Sigmoid colon (tissue), 7 donors: ENCODE results near the gene LILRA6. TPM values are rescaled to one million over a fixed set of nuclear protein-coding genes. Genes with fewer than 3 reads are reported as not detected.
"Not testable (repeated sequence)": the region's sequence is repeated elsewhere in the genome, so short reads cannot be mapped to it uniquely, and the experiment has no call there.

Experiments
- DNase-seq: peaks from one replicate; pipeline ENCODE4 v3.0.0-alpha.2; 2019
- H3K27ac ChIP-seq, 4 donors: fragments of 200-600 bp; sonication (generic); one replicate each; pipeline ENCODE4 v1.5.1; 2016 to 2019; ENCODE audit warnings: mild to moderate bottlenecking in 1 of 4
- H3K27me3 ChIP-seq, 3 donors: fragments of 200-600 bp; sonication (generic); one replicate each; pipeline ENCODE4 v1.5.1; 2019; ENCODE audit warnings: mild to moderate bottlenecking in 1 of 3
- H3K36me3 ChIP-seq, 4 donors: fragments of 200-600 bp; sonication (generic); one replicate each; pipeline ENCODE4 v1.5.1; 2016 to 2019
- H3K4me1 ChIP-seq, 4 donors: fragments of 200-600 bp; sonication (generic); one replicate each; pipeline ENCODE4 v1.5.1; 2017 to 2019
- H3K4me3 ChIP-seq, 4 donors: fragments of 200-600 bp; sonication (generic); one replicate each; pipeline ENCODE4 v1.5.1; 2017 to 2019; ENCODE audit warnings: mild to moderate bottlenecking in 2 of 4, moderate library complexity in 1 of 4
- H3K9me3 ChIP-seq, 4 donors: fragments of 200-600 bp in 3 of 4; sonication (generic) in 3 of 4; one replicate each; pipeline versions ENCODE4 v1.5.1 to v1.6.1; 2013 to 2019
- EP300 ChIP-seq, 4 donors: sonication (generic); formaldehyde crosslinking; IDR thresholded peaks; one replicate each; pipeline ENCODE4 v1.6.1; 2017; ENCODE audit warnings: antibody characterized with exemption in 4 of 4
- POLR2A ChIP-seq, 2 donors: fragments of 450-650 bp; IDR thresholded peaks; one replicate each; pipeline ENCODE4 v1.6.1; 2016; ENCODE audit warnings: antibody characterized with exemption in 2 of 2, mild to moderate bottlenecking in 2 of 2, moderate library complexity in 2 of 2
- POLR2AphosphoS5 ChIP-seq, 4 donors: sonication (generic); formaldehyde crosslinking; IDR thresholded peaks; one replicate each; pipeline ENCODE4 v1.6.1; 2017; ENCODE audit warnings: antibody characterized with exemption in 4 of 4
- WGBS, 2 donors: extraction: QIAGEN DNeasy Blood & Tissue Kit; methylation state at CpG; one replicate each; pipeline ENCODE4 v1.1.7; 2013; 5-methylcytosine and 5-hydroxymethylcytosine counted together
- intact Hi-C: fragments of 100-400 bp; cut with DNase I; formaldehyde crosslinking; loops from one replicate; pipeline ENCODE4 v1.15.1; 2023
- polyA plus RNA-seq, 3 donors: library from polyadenylated mRNA; stranded (reverse); fragments of 200-250 nt; gene quantifications; one replicate each; pipeline ENCODE4 v1.2.3, GENCODE V29; 2013
- total RNA-seq, 4 donors: library from RNA; depleted of rRNA; stranded (reverse); fragments of >200 nt; gene quantifications; one replicate each; pipeline ENCODE4 v1.1.0, GENCODE V29; 2016
- TF ChIP-seq, protein P1 (sequence below), 4 experiments: fragments of 450-650 bp in 3 of 4; fragments of 200-600 bp in 1 of 4; IDR thresholded peaks; one replicate each; pipeline ENCODE4 v1.5.1; 2016 to 2019; ENCODE audit warnings: antibody characterized with exemption in 4 of 4, mild to moderate bottlenecking in 3 of 4, moderate library complexity in 2 of 4
- donor health status: healthy with polysubstance abuse.
- donor health status: Bipolar disorder and iron deficiency.
- donor health status: healthy.

The LILRA6 gene
- total and polyA plus RNA-seq, 7 donors = 1.2 to 3.2 (median 2.2) TPM

DNA sequence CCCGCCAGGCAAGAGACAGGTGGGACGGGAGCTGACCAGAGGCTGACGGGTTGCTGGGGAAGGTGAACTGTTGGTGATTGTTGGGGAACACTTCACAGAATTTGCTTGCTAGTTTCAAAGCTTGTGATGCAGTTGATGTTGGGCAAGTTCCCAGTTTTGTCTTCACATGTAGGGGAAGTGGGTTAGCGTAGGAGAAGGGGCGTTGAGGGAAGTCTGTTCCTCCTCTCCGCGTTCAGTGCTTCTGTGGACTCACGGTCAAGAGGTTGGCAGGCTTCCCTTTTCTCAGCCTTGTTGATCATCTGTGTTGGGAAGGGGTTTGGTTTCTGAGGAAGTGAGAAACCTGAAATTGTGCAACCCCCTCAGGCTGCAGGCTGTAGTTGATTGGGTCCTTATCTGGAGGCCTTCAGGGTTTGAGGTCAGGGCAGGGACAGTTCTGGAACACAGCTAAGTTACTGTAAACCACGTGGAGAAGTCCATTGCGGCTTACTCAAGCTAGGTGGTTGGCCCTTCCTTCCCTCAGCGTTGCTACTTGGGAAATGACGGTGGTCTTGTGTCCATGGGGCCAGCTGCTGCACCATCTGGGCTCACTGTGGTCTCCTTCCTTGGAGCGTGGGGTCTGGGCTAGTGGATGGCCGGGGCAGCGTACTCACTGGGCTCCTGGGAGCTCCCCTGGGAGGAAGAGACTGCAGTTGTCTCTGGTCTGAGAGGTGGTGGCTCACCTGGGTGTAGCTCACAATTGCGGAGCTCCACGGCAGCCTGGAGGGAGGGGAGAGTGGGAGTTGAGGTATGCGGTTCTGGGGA is 34.4 kb downstream of the LILRA6 start:
- peak; percentile 7 to 51 (median 26) for TF ChIP-seq POLR2AphosphoS5 (IDR thresholded peaks at IDR 0.05)
- TF ChIP-seq, protein P1, sequence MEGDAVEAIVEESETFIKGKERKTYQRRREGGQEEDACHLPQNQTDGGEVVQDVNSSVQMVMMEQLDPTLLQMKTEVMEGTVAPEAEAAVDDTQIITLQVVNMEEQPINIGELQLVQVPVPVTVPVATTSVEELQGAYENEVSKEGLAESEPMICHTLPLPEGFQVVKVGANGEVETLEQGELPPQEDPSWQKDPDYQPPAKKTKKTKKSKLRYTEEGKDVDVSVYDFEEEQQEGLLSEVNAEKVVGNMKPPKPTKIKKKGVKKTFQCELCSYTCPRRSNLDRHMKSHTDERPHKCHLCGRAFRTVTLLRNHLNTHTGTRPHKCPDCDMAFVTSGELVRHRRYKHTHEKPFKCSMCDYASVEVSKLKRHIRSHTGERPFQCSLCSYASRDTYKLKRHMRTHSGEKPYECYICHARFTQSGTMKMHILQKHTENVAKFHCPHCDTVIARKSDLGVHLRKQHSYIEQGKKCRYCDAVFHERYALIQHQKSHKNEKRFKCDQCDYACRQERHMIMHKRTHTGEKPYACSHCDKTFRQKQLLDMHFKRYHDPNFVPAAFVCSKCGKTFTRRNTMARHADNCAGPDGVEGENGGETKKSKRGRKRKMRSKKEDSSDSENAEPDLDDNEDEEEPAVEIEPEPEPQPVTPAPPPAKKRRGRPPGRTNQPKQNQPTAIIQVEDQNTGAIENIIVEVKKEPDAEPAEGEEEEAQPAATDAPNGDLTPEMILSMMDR (IDR thresholded peaks at IDR 0.05) = no peak
- peak in 2 of 4 donors; percentile 28 to 68 for TF ChIP-seq EP300 (IDR thresholded peaks at IDR 0.05)
- peak in 1 of 2 donors; percentile 18 for TF ChIP-seq POLR2A (IDR thresholded peaks at IDR 0.05)
- H3K36me3 ChIP-seq = peaks cover 25 to 54% (median 36%) of the 10 kb centered on the region in 4 donors
- intact Hi-C loops = loop anchor here (10.0 kb wide), 1 partner anchor 257 kb away; the partner anchor contains the start of gene LENG9
- DNase-seq = peak; percentile 89
- H3K4me1 ChIP-seq = peaks cover 0 to 71% (median 57%) of the 10 kb centered on the region in 4 donors
- H3K27ac ChIP-seq = peak overlapping the region; percentile 65 to 76 (median 76)
- WGBS, 2 donors = 49 to 69% methylated on average over 18 of the region's 18 CpGs
- no peaks in the 10 kb centered on the region for H3K9me3 ChIP-seq
- no peaks in the 10 kb centered on the region for H3K27me3 ChIP-seq
- no peak overlapping the region for H3K4me3 ChIP-seq

- 50 to 73% methylated on average over 5 of the region's 5 CpGs for WGBS, 2 donors
- Histone ChIP-seq H3K4me3 (no peak overlapping the region), H3K36me3 (peaks cover 30 to 60% (median 41%) of the 10 kb centered on the region in 4 donors), H3K9me3 (no peaks in the 10 kb centered on the region), H3K4me1 (peaks cover 0 to 77% (median 63%) of the 10 kb centered on the region in 4 donors), H3K27me3 (no peaks in the 10 kb centered on the region), H3K27ac (peak overlapping the region in 3 of 4 donors; percentile 39 to 66 (median 61))
- TF ChIP-seq POLR2A (IDR thresholded peaks at IDR 0.05) (no peak), POLR2AphosphoS5 (IDR thresholded peaks at IDR 0.05) (no peak), EP300 (IDR thresholded peaks at IDR 0.05) (no peak)
- TF ChIP-seq, protein P1 (IDR thresholded peaks at IDR 0.05) = no peak
- intact Hi-C loops = loop anchor here (10.0 kb wide), 1 partner anchor 257 kb away; the partner anchor contains the start of gene LENG9
- no peak for DNase-seq
These were observed 35.0 kb downstream of the LILRA6 start for GRCh38 chr19:54207676-54207982.

- Histone ChIP-seq H3K36me3 (peaks cover 31 to 64% (median 45%) of the 10 kb centered on the region in 4 donors), H3K27ac (peak overlapping the region in 3 of 4 donors; percentile 39 to 66 (median 61)), H3K4me1 (peaks cover 0 to 81% (median 67%) of the 10 kb centered on the region in 4 donors)
- not testable (repeated sequence) for DNase-seq, H3K9me3 ChIP-seq, H3K27me3 ChIP-seq, H3K4me3 ChIP-seq
- intact Hi-C loops = loop anchor here (10.0 kb wide), 1 partner anchor 258 kb away; the partner anchor contains the start of gene LENG9
- WGBS, 2 donors = 71 to 77% methylated on average over 23 of the region's 23 CpGs
These were observed 35.4 kb downstream of the LILRA6 start for GRCh38 chr19:54207193-54207592.

DNA sequence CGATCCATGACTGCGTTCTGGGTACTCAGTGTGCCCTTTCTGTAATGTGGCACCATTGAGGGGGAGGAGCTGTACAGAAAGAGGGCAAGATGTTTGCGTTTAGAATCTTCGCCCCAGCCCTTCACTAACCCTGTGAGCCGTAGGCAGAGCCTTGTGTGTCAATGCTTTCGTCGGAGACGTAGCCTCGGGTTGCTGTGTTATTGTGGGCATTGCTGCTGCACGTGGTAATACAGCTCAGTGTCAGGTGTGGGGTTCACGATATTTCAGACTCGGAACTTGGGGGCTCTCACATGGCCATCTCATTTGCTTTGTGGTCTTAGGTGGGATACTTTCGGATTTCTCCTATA is 35.8 kb downstream of the LILRA6 start:
- DNase-seq = no peak
- Histone ChIP-seq H3K27ac (peak overlapping the region in 3 of 4 donors; percentile 39 to 66 (median 61)), H3K9me3 (no peaks in the 10 kb centered on the region), H3K4me1 (peaks cover 0 to 85% (median 71%) of the 10 kb centered on the region in 4 donors), H3K36me3 (peaks cover 31 to 68% (median 45%) of the 10 kb centered on the region in 4 donors), H3K27me3 (no peaks in the 10 kb centered on the region), H3K4me3 (no peak overlapping the region)
- intact Hi-C loops = loop anchor here (10.0 kb wide), 1 partner anchor 258 kb away; the partner anchor contains the start of gene LENG9
- 80 to 82% methylated on average over 13 of the region's 13 CpGs for WGBS, 2 donors
- TF ChIP-seq POLR2AphosphoS5 (IDR thresholded peaks at IDR 0.05) (no peak), EP300 (IDR thresholded peaks at IDR 0.05) (no peak), POLR2A (IDR thresholded peaks at IDR 0.05) (no peak)
- TF ChIP-seq, protein P1 (IDR thresholded peaks at IDR 0.05) = no peak
